Duodenal mucosa (tissue), 2 donors: ENCODE data around the gene FCF1.
A peak's percentile ranks its signal among the peaks of the same experiment; 100 is the strongest.

Experiments
- H3K27ac ChIP-seq: one replicate; pipeline ENCODE4 v1.7.0; 2013; ENCODE audit warnings: low read depth, low read length
- H3K27me3 ChIP-seq, 2 donors: one replicate each; pipeline ENCODE4 v1.7.0; 2013; ENCODE audit warnings: low read length in 2 of 2, control low read depth in 1 of 2; ENCODE audit not compliant: insufficient read depth in 2 of 2, control insufficient read depth in 1 of 2
- H3K36me3 ChIP-seq, 2 donors: one replicate each; pipeline ENCODE4 v1.7.0; 2013; ENCODE audit warnings: low read length in 2 of 2, control low read depth in 1 of 2; ENCODE audit not compliant: insufficient read depth in 2 of 2, control insufficient read depth in 1 of 2
- H3K4me1 ChIP-seq, 2 donors: one replicate each; pipeline ENCODE4 v1.7.0; 2013; ENCODE audit warnings: low read length in 2 of 2, control low read depth in 1 of 2; ENCODE audit not compliant: insufficient read depth in 2 of 2, control insufficient read depth in 1 of 2
- H3K4me3 ChIP-seq, 2 donors: one replicate each; pipeline ENCODE4 v1.7.0; 2013; ENCODE audit warnings: low read length in 2 of 2, low read depth in 1 of 2
- H3K9ac ChIP-seq, 2 donors: one replicate each; pipeline ENCODE4 v1.7.0; 2013; ENCODE audit warnings: low read length in 2 of 2, low read depth in 1 of 2
- H3K9me3 ChIP-seq, 2 donors: one replicate each; pipeline ENCODE4 v1.7.0; 2013; ENCODE audit warnings: low read length in 2 of 2, control low read depth in 1 of 2; ENCODE audit not compliant: control insufficient read depth in 1 of 2

Gene FCF1

GRCh38 chr14:74697976-74698375, 15.0 kb upstream of the FCF1 start:
- Histone ChIP-seq H3K27ac (no peak overlapping the region), H3K27me3 (no peaks in the 10 kb centered on the region), H3K9ac (no peak overlapping the region), H3K9me3 (peaks cover 0 to under 1% of the 10 kb centered on the region in 2 donors), H3K4me1 (no peaks in the 10 kb centered on the region), H3K36me3 (peaks cover 0 to 7% of the 10 kb centered on the region in 2 donors), H3K4me3 (no peak overlapping the region)

GRCh38 chr14:74698465-74698864, 14.5 kb upstream of the FCF1 start:
- no peak overlapping the region for H3K4me3 ChIP-seq
- H3K36me3 ChIP-seq: peaks cover 0 to 7% of the 10 kb centered on the region in 2 donors
- peaks cover 3% of the 10 kb centered on the region in 2 donors for H3K9me3 ChIP-seq
- no peaks in the 10 kb centered on the region for H3K27me3 ChIP-seq
- H3K9ac ChIP-seq: no peak overlapping the region
- no peaks in the 10 kb centered on the region for H3K4me1 ChIP-seq
- no peak overlapping the region for H3K27ac ChIP-seq

DNA sequence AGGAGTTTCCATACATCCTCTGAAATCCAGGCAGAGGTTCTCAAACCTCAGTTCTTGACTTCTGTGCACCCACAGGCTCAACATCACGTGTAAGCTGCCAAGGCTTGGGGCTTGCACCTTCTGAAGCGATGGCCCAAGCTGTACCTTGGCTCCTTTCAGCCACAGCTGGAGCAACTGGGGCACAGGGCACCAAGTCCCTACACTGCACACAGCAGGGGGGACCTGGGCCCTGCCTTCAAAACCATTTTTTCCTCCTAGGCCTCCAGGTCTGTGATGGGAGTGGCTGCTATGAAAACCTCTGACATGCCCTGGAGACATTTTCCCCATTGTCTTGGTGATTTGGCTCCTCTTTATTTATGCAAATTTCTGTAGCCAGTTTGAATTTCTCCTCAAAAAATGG, 10.7 kb upstream of the FCF1 start:
- Histone ChIP-seq H3K9ac (no peak overlapping the region), H3K27ac (no peak overlapping the region), H3K4me1 (no peaks in the 10 kb centered on the region), H3K27me3 (no peaks in the 10 kb centered on the region), H3K9me3 (peaks cover 3% of the 10 kb centered on the region in 2 donors), H3K36me3 (peaks cover 0 to 3% of the 10 kb centered on the region in 2 donors), H3K4me3 (no peak overlapping the region)

- peaks cover 3% of the 10 kb centered on the region in 2 donors for H3K9me3 ChIP-seq
- no peak overlapping the region for H3K9ac ChIP-seq
- no peaks in the 10 kb centered on the region for H3K4me1 ChIP-seq
- H3K27me3 ChIP-seq: no peaks in the 10 kb centered on the region
- H3K4me3 ChIP-seq: no peak overlapping the region
- H3K36me3 ChIP-seq: no peaks in the 10 kb centered on the region
- H3K27ac ChIP-seq: no peak overlapping the region
These were observed 9.9 kb upstream of the FCF1 start for GRCh38 chr14:74703043-74703442.

DNA sequence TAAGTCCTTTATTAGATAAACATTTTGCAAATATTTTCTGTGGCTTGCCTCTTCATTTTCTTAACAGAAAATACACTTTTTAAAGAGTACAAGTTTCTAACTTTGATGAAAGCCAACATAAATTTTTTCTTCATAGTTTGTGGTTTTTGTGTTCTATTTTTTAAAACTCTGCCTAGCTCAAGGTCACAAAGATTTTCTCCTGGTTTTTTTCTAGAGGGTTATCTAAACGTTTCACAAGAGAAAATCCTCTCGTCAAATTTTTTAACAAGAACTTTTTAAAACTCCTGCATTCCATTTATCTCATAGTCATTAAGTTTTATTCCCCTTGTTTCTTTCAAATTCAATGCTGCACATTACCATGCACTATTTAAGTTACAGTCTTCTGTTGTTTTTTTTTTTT, 8.3 kb upstream of the FCF1 start:
- Histone ChIP-seq H3K27ac (no peak overlapping the region), H3K4me3 (no peak overlapping the region), H3K27me3 (no peaks in the 10 kb centered on the region), H3K9me3 (peaks cover 3% of the 10 kb centered on the region in 2 donors), H3K36me3 (no peaks in the 10 kb centered on the region), H3K9ac (no peak overlapping the region), H3K4me1 (peaks cover 0 to 3% of the 10 kb centered on the region in 2 donors)

- no peaks in the 10 kb centered on the region for H3K27me3 ChIP-seq
- peaks cover 4 to 7% of the 10 kb centered on the region in 2 donors for H3K4me1 ChIP-seq
- no peak overlapping the region for H3K27ac ChIP-seq
- H3K36me3 ChIP-seq: no peaks in the 10 kb centered on the region
- no peak overlapping the region for H3K4me3 ChIP-seq
- no peak overlapping the region for H3K9ac ChIP-seq
- H3K9me3 ChIP-seq: peaks cover 3% of the 10 kb centered on the region in 2 donors
These were observed 7.1 kb upstream of the FCF1 start for GRCh38 chr14:74705613-74706500.

GRCh38 chr14:74710480-74710879, 2.5 kb upstream of the FCF1 start:
- no peak overlapping the region for H3K4me3 ChIP-seq
- H3K27ac ChIP-seq: no peak overlapping the region
- H3K27me3 ChIP-seq: no peaks in the 10 kb centered on the region
- H3K4me1 ChIP-seq: peaks cover 17 to 20% of the 10 kb centered on the region in 2 donors
- peaks cover 0 to 3% of the 10 kb centered on the region in 2 donors for H3K36me3 ChIP-seq
- no peaks in the 10 kb centered on the region for H3K9me3 ChIP-seq
- no peak overlapping the region for H3K9ac ChIP-seq

- H3K36me3 ChIP-seq: peaks cover 1 to 10% of the 10 kb centered on the region in 2 donors
- H3K27me3 ChIP-seq: no peaks in the 10 kb centered on the region
- H3K4me1 ChIP-seq: peaks cover 17 to 20% of the 10 kb centered on the region in 2 donors
- H3K27ac ChIP-seq: no peak overlapping the region
- H3K4me3 ChIP-seq: peak overlapping the region in 1 of 2 donors; percentile 99
- H3K9me3 ChIP-seq: no peaks in the 10 kb centered on the region
- no peak overlapping the region for H3K9ac ChIP-seq
These were observed 1.3 kb upstream of the FCF1 start for GRCh38 chr14:74711651-74712050.

DNA sequence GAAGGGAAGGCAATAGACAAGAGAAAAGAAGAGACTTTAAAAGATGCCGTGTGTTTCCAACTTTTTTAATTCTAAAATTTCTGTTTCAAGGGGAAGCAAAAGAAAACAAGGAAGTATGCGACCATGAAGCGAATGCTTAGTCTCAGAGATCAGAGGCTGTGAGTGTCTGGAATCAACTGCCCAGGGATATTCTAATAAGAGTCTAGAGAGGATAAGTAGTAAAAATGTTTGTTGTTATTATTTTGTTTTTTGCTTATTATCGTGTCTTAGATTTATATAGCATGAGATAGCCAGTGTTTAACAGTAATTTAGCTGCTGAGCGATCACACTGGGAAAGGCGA, 421 bp downstream of the FCF1 start:
- peaks cover 17 to 20% of the 10 kb centered on the region in 2 donors for H3K4me1 ChIP-seq

GRCh38 chr14:74720526-74720925, 7.6 kb downstream of the FCF1 start:
- Histone ChIP-seq H3K9me3 (no peaks in the 10 kb centered on the region), H3K9ac (no peak overlapping the region), H3K27ac (no peak overlapping the region), H3K4me3 (no peak overlapping the region), H3K36me3 (peaks cover 14 to 49% of the 10 kb centered on the region in 2 donors), H3K4me1 (no peaks in the 10 kb centered on the region), H3K27me3 (no peaks in the 10 kb centered on the region)

More for the DNA sequence above, 421 bp downstream of the FCF1 start:
- Histone ChIP-seq H3K36me3 (peaks cover 10 to 24% of the 10 kb centered on the region in 2 donors), H3K9ac (peak overlapping the region; percentile 89 to 90), H3K27me3 (no peaks in the 10 kb centered on the region), H3K4me3 (peak overlapping the region; percentile 93 to 99), H3K27ac (peak overlapping the region; percentile 45), H3K9me3 (no peaks in the 10 kb centered on the region)
